ENCODE data around the gene UBASH3B. TPM values are rescaled to one million over a fixed set of nuclear protein-coding genes. Genes with fewer than 3 reads are reported as not detected.

UBASH3B gene
- total and polyA plus RNA-seq, 2 donors (not counting 1 experiment from before 2014, with no cell fraction given): 13.1 to 44.4 TPM

- no peak overlapping the region for H3K9ac ChIP-seq (ENCODE audit: insufficient read depth, low read length)
- H2AFZ ChIP-seq (ENCODE audit: low read length): no peak overlapping the region
- H3K9me3 ChIP-seq (ENCODE audit: control insufficient read depth, insufficient read depth, low read depth, low read length): no peaks in the 10 kb centered on the region
- H3K79me2 ChIP-seq (ENCODE audit: control insufficient read depth, insufficient read depth, low read length): peaks cover 7% of the 10 kb centered on the region
- no peak overlapping the region for H3K4me2 ChIP-seq (ENCODE audit: extremely low read depth, insufficient read depth, low read length)
- peaks cover 34% of the 10 kb centered on the region for H3K4me1 ChIP-seq (ENCODE audit: control insufficient read depth, extremely low read depth, insufficient read depth, low read length)
- TF ChIP-seq EZH2 (IDR thresholded peaks at IDR 0.05; ENCODE audit: low read length, missing control alignments): no peak
- TF ChIP-seq CTCF (conservative IDR thresholded peaks at IDR 0.05 in 1 of 2, IDR thresholded peaks at IDR 0.05 in 1 of 2; ENCODE audit: low read depth in 1 of 2, low read length in 2 of 2): no peak
- peak in 1 of 2 donors; percentile 63 for DNase-seq (ENCODE audit: low read depth in 2 of 2)
- no peaks in the 10 kb centered on the region for H4K20me1 ChIP-seq (ENCODE audit: control insufficient read depth, extremely low read depth, insufficient read depth, low read length)
- no peaks in the 10 kb centered on the region for H3K36me3 ChIP-seq (ENCODE audit: control insufficient read depth, insufficient read depth, low read length)
- no peaks in the 10 kb centered on the region for H3K27me3 ChIP-seq (ENCODE audit: control insufficient read depth, insufficient read depth, low read length)
- H3K27ac ChIP-seq (ENCODE audit: insufficient read depth, low read length): peak overlapping the region; percentile 21
- no peak overlapping the region for H3K4me3 ChIP-seq (replicated peaks in 1 of 4; ENCODE audit: control extremely low read depth in 1 of 4, insufficient read depth in 1 of 4, low read depth in 3 of 4, low read length in 4 of 4)
Observed at GRCh38 chr11:122724520-122724919, 69.0 kb downstream of the UBASH3B start.

- Histone ChIP-seq H3K4me3 (replicated peaks in 1 of 4; ENCODE audit: control extremely low read depth in 1 of 4, insufficient read depth in 1 of 4, low read depth in 3 of 4, low read length in 4 of 4) (no peak overlapping the region), H3K9me3 (ENCODE audit: control insufficient read depth, insufficient read depth, low read depth, low read length) (no peaks in the 10 kb centered on the region), H3K9ac (ENCODE audit: insufficient read depth, low read length) (no peak overlapping the region), H3K4me1 (ENCODE audit: control insufficient read depth, extremely low read depth, insufficient read depth, low read length) (peaks cover 35% of the 10 kb centered on the region), H3K4me2 (ENCODE audit: extremely low read depth, insufficient read depth, low read length) (no peak overlapping the region), H2AFZ (ENCODE audit: low read length) (no peak overlapping the region), H3K27me3 (ENCODE audit: control insufficient read depth, insufficient read depth, low read length) (no peaks in the 10 kb centered on the region), H3K27ac (ENCODE audit: insufficient read depth, low read length) (no peak overlapping the region), H3K36me3 (ENCODE audit: control insufficient read depth, insufficient read depth, low read length) (no peaks in the 10 kb centered on the region), H4K20me1 (ENCODE audit: control insufficient read depth, extremely low read depth, insufficient read depth, low read length) (no peaks in the 10 kb centered on the region), H3K79me2 (ENCODE audit: control insufficient read depth, insufficient read depth, low read length) (peaks cover 11% of the 10 kb centered on the region)
- no peak for TF ChIP-seq EZH2 (IDR thresholded peaks at IDR 0.05; ENCODE audit: low read length, missing control alignments)
- TF ChIP-seq CTCF (conservative IDR thresholded peaks at IDR 0.05 in 1 of 2, IDR thresholded peaks at IDR 0.05 in 1 of 2; ENCODE audit: low read depth in 1 of 2, low read length in 2 of 2): no peak
- no peak for DNase-seq (ENCODE audit: low read depth in 2 of 2)
Observed at GRCh38 chr11:122726028-122726427, 70.5 kb downstream of the UBASH3B start.

GRCh38 chr11:122727101-122727929 is 71.8 kb downstream of the UBASH3B start:
- no peak for DNase-seq (ENCODE audit: low read depth in 2 of 2)
- Histone ChIP-seq H3K27ac (ENCODE audit: insufficient read depth, low read length) (no peak overlapping the region), H2AFZ (ENCODE audit: low read length) (no peak overlapping the region), H3K4me2 (ENCODE audit: extremely low read depth, insufficient read depth, low read length) (peak overlapping the region; percentile 56), H3K79me2 (ENCODE audit: control insufficient read depth, insufficient read depth, low read length) (peaks cover 12% of the 10 kb centered on the region), H3K27me3 (ENCODE audit: control insufficient read depth, insufficient read depth, low read length) (no peaks in the 10 kb centered on the region), H4K20me1 (ENCODE audit: control insufficient read depth, extremely low read depth, insufficient read depth, low read length) (no peaks in the 10 kb centered on the region), H3K36me3 (ENCODE audit: control insufficient read depth, insufficient read depth, low read length) (no peaks in the 10 kb centered on the region), H3K4me3 (replicated peaks in 1 of 4; ENCODE audit: control extremely low read depth in 1 of 4, insufficient read depth in 1 of 4, low read depth in 3 of 4, low read length in 4 of 4) (peak overlapping the region in 1 of 4 experiments; percentile 10), H3K9me3 (ENCODE audit: control insufficient read depth, insufficient read depth, low read depth, low read length) (no peaks in the 10 kb centered on the region), H3K9ac (ENCODE audit: insufficient read depth, low read length) (no peak overlapping the region), H3K4me1 (ENCODE audit: control insufficient read depth, extremely low read depth, insufficient read depth, low read length) (peaks cover 31% of the 10 kb centered on the region)
- TF ChIP-seq CTCF (conservative IDR thresholded peaks at IDR 0.05 in 1 of 2, IDR thresholded peaks at IDR 0.05 in 1 of 2; ENCODE audit: low read depth in 1 of 2, low read length in 2 of 2) (no peak), EZH2 (IDR thresholded peaks at IDR 0.05; ENCODE audit: low read length, missing control alignments) (no peak)

All from fibroblast of lung (primary cell).